Astrocyte (in vitro differentiated cells and primary cell): ENCODE results near the gene PRKCA. TPM values are rescaled to one million over a fixed set of nuclear protein-coding genes. Genes with fewer than 3 reads are reported as not detected.

Source experiments
- DNase-seq: peaks from one replicate; pipeline ENCODE4 v3.0.0-alpha.2; 2010; ENCODE audit warnings: low read depth
- FAIRE-seq: peaks from 2 replicates; lab custom pipeline; 2011; peaks lifted over from hg19 to GRCh38; lab: Jason Lieb, UNC
- H2AFZ ChIP-seq: 2 replicates; pipeline ENCODE4 v1.6.0; 2012; ENCODE audit warnings: low read depth, low read length, inconsistent platforms
- H3K27ac ChIP-seq: 2 replicates; pipeline ENCODE4 v1.5.1; 2011; ENCODE audit warnings: low read depth, low read length, inconsistent platforms
- H3K27me3 ChIP-seq: 2 replicates; pipeline ENCODE4 v1.6.0; 2011; ENCODE audit warnings: low read length, inconsistent platforms; ENCODE audit not compliant: insufficient read depth
- H3K36me3 ChIP-seq: 2 replicates; pipeline ENCODE4 v1.5.1; 2011; ENCODE audit warnings: low read length, inconsistent platforms; ENCODE audit not compliant: insufficient read depth
- H3K4me1 ChIP-seq: 2 replicates; pipeline ENCODE4 v1.5.1; 2011; ENCODE audit warnings: low read length, inconsistent platforms; ENCODE audit not compliant: insufficient read depth
- H3K4me2 ChIP-seq: 2 replicates; pipeline ENCODE4 v1.6.0; 2012; ENCODE audit warnings: low read length, inconsistent platforms
- H3K4me3 ChIP-seq: 2 replicates; pipeline ENCODE4 v1.5.1; 2011; ENCODE audit warnings: low read depth, mild to moderate bottlenecking, low read length, inconsistent platforms; ENCODE audit not compliant: insufficient read depth
- H3K79me2 ChIP-seq: 2 replicates; pipeline ENCODE4 v1.6.0; 2012; ENCODE audit warnings: mild to moderate bottlenecking, low read length, inconsistent platforms; ENCODE audit not compliant: insufficient read depth
- H3K9ac ChIP-seq: 2 replicates; pipeline ENCODE4 v1.6.0; 2012; ENCODE audit warnings: mild to moderate bottlenecking, low read length, inconsistent platforms
- H3K9me3 ChIP-seq: 2 replicates; pipeline ENCODE4 v1.5.1; 2012; ENCODE audit warnings: low read depth, mild to moderate bottlenecking, low read length, inconsistent platforms; ENCODE audit not compliant: insufficient read depth
- H4K20me1 ChIP-seq: 2 replicates; pipeline ENCODE4 v1.6.0; 2012; ENCODE audit warnings: low read length, inconsistent platforms; ENCODE audit not compliant: insufficient read depth
- H3K27ac Mint-ChIP-seq: one replicate; pipeline ENCODE4 v1.8.0; 2021; ENCODE audit warnings: mild to moderate bottlenecking, mixed read lengths; ENCODE audit not compliant: unreplicated experiment
- H3K27me3 Mint-ChIP-seq: one replicate; pipeline ENCODE4 v1.8.0; 2021; ENCODE audit warnings: low read depth, mixed read lengths; ENCODE audit not compliant: unreplicated experiment
- H3K36me3 Mint-ChIP-seq: one replicate; pipeline ENCODE4 v1.8.0; 2021; ENCODE audit warnings: low read depth, mixed read lengths; ENCODE audit not compliant: unreplicated experiment
- H3K4me1 Mint-ChIP-seq: one replicate; pipeline ENCODE4 v1.8.0; 2021; ENCODE audit warnings: low read depth, mixed read lengths; ENCODE audit not compliant: unreplicated experiment
- H3K4me3 Mint-ChIP-seq: one replicate; pipeline ENCODE4 v1.8.0; 2021; ENCODE audit warnings: mild to moderate bottlenecking, moderate library complexity, mixed read lengths; ENCODE audit not compliant: unreplicated experiment
- H3K9me3 Mint-ChIP-seq: one replicate; pipeline ENCODE4 v1.8.0; 2021; ENCODE audit warnings: mild to moderate bottlenecking, mixed read lengths; ENCODE audit not compliant: unreplicated experiment
- CTCF ChIP-seq: IDR thresholded peaks from 2 replicates; pipeline ENCODE4 v1.5.1; 2011; ENCODE audit warnings: low read depth, mild to moderate bottlenecking, inconsistent platforms, low read length, moderate library complexity; ENCODE audit not compliant: insufficient read depth
- EZH2 ChIP-seq: IDR thresholded peaks from 2 replicates; pipeline ENCODE4 v1.6.1; 2012; ENCODE audit warnings: mild to moderate bottlenecking, low read length, inconsistent platforms; ENCODE audit not compliant: insufficient read depth
- total RNA-seq: library from RNA; stranded (reverse); gene quantifications from 2 replicates; pipeline ENCODE4 v1.2.1, GENCODE V29; 2021

PRKCA gene
- total RNA-seq, 1 donor from 2014 or later = 49.9 TPM

- no peaks in the 10 kb centered on the region for H3K36me3 Mint-ChIP-seq
Measured at GRCh38 chr17:66842505-66842904, 540.1 kb downstream of the PRKCA start.

DNA sequence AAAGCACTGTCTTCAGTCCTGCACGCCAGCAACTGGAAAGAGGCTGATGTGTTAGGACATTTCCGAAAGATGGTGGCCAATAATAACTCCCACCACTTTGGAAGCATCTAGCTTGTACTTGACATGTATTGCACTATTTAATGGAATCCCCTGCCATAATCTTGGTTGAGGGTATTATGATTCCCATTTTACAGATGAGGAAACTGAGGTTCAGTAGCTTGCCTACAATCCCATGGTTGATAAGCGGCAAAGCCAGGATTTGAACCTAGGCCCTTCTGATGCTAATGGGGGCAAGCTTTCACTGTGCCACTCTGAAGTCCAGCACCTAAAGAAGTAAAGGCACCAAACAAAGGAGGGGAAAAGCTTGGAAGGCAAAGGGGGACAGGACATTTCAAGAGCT, 540.5 kb downstream of the PRKCA start:
- Histone ChIP-seq H3K9ac (no peak overlapping the region), H3K4me1 (no peaks in the 10 kb centered on the region), H3K4me3 (no peak overlapping the region), H2AFZ (no peak overlapping the region), H3K4me2 (no peak overlapping the region), H3K27ac (no peak overlapping the region), H3K36me3 (no peaks in the 10 kb centered on the region), H3K9me3 (no peaks in the 10 kb centered on the region), H3K27me3 (peaks cover 4% of the 10 kb centered on the region), H4K20me1 (no peaks in the 10 kb centered on the region), H3K79me2 (no peaks in the 10 kb centered on the region)
- FAIRE-seq = no peak
- Mint-ChIP-seq H3K36me3 (no peaks in the 10 kb centered on the region), H3K27me3 (peaks cover 46% of the 10 kb centered on the region), H3K4me1 (no peaks in the 10 kb centered on the region), H3K9me3 (peaks cover 10% of the 10 kb centered on the region), H3K27ac (no peak overlapping the region), H3K4me3 (no peak overlapping the region)
- no peak for TF ChIP-seq CTCF
- TF ChIP-seq EZH2 = no peak
- no peak for DNase-seq

More at GRCh38 chr17:66842505-66842904, 540.1 kb downstream of the PRKCA start:
- no peaks in the 10 kb centered on the region for H3K4me1 Mint-ChIP-seq
- no peaks in the 10 kb centered on the region for H3K36me3 ChIP-seq
- H3K9me3 ChIP-seq = no peaks in the 10 kb centered on the region
- DNase-seq (no peak), FAIRE-seq (no peak)
- H3K27me3 Mint-ChIP-seq = peaks cover 49% of the 10 kb centered on the region
- no peak overlapping the region for H3K9ac ChIP-seq
- no peak overlapping the region for H3K4me3 Mint-ChIP-seq
- H3K27ac ChIP-seq = no peak overlapping the region
- H3K4me1 ChIP-seq = no peaks in the 10 kb centered on the region
- TF ChIP-seq EZH2 (no peak), CTCF (no peak)
- peaks cover 10% of the 10 kb centered on the region for H3K9me3 Mint-ChIP-seq
- H3K27me3 ChIP-seq = peaks cover 4% of the 10 kb centered on the region
- no peaks in the 10 kb centered on the region for H3K79me2 ChIP-seq
- H3K4me2 ChIP-seq = no peak overlapping the region
- no peak overlapping the region for H2AFZ ChIP-seq
- no peaks in the 10 kb centered on the region for H4K20me1 ChIP-seq
- H3K27ac Mint-ChIP-seq = no peak overlapping the region
- H3K4me3 ChIP-seq = no peak overlapping the region

DNA sequence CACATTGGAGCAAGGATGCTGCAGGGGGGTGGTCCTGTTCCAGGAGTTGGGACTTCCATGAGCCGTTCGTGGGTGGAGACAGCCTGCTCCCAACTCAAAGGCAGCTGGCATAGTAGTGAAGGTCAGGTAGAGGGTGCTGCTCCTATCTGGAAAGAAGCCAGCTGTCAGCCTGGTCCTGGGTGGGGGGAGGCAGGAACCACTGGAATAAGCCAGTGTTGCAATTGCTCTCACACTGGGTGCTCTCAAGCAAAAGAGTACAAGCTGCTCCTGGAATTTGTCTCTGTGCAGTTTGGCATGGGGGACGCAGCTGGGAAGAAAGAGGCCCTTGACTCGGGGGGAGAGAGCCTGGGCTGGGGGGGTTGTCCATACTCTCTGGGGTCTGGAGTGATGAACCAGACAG, 541.2 kb downstream of the PRKCA start:
- TF ChIP-seq EZH2 = no peak
- TF ChIP-seq CTCF = no peak
- H2AFZ ChIP-seq = no peak overlapping the region
- H3K9me3 ChIP-seq = no peaks in the 10 kb centered on the region
- Mint-ChIP-seq H3K27me3 (peaks cover 42% of the 10 kb centered on the region), H3K4me3 (no peak overlapping the region), H3K27ac (no peak overlapping the region), H3K36me3 (no peaks in the 10 kb centered on the region), H3K4me1 (no peaks in the 10 kb centered on the region), H3K9me3 (peaks cover 10% of the 10 kb centered on the region)
- DNase-seq (no peak), FAIRE-seq (no peak)
- H3K9ac ChIP-seq = no peak overlapping the region
- no peaks in the 10 kb centered on the region for H3K79me2 ChIP-seq
- no peak overlapping the region for H3K4me3 ChIP-seq
- no peaks in the 10 kb centered on the region for H3K36me3 ChIP-seq
- peaks cover 4% of the 10 kb centered on the region for H3K27me3 ChIP-seq
- H3K27ac ChIP-seq = no peak overlapping the region
- H4K20me1 ChIP-seq = no peaks in the 10 kb centered on the region
- no peak overlapping the region for H3K4me2 ChIP-seq
- H3K4me1 ChIP-seq = no peaks in the 10 kb centered on the region
